ENCODE results near the gene PRSS12. TPM values are rescaled to one million over a fixed set of nuclear protein-coding genes. Genes with fewer than 3 reads are reported as not detected.
A peak's percentile ranks its signal among the peaks of the same experiment; 100 is the strongest.

The PRSS12 gene
- total RNA-seq, 4 donors from 2014 or later: 0.09 to 0.29 TPM; not detected in 2

GRCh38 chr4:118265312-118266144 lies 87.3 kb downstream of the PRSS12 start:
- no peaks in the 10 kb centered on the region for H3K9me3 ChIP-seq
- TF ChIP-seq, protein P1, sequence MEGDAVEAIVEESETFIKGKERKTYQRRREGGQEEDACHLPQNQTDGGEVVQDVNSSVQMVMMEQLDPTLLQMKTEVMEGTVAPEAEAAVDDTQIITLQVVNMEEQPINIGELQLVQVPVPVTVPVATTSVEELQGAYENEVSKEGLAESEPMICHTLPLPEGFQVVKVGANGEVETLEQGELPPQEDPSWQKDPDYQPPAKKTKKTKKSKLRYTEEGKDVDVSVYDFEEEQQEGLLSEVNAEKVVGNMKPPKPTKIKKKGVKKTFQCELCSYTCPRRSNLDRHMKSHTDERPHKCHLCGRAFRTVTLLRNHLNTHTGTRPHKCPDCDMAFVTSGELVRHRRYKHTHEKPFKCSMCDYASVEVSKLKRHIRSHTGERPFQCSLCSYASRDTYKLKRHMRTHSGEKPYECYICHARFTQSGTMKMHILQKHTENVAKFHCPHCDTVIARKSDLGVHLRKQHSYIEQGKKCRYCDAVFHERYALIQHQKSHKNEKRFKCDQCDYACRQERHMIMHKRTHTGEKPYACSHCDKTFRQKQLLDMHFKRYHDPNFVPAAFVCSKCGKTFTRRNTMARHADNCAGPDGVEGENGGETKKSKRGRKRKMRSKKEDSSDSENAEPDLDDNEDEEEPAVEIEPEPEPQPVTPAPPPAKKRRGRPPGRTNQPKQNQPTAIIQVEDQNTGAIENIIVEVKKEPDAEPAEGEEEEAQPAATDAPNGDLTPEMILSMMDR (IDR thresholded peaks at IDR 0.05 in 4 of 5, conservative IDR thresholded peaks at IDR 0.05 in 1 of 5): no peak
- TF ChIP-seq POLR2A (IDR thresholded peaks at IDR 0.05): no peak
- DNase-seq (no peak), ATAC-seq (no peak)
- H3K27me3 ChIP-seq: peaks cover 4 to 20% (median 8%) of the 10 kb centered on the region in 3 donors
- intact Hi-C loops (cut with DNase I; ENCODE audit: low total_unique reads): no loop called here
- in situ Hi-C loops (cut with MboI; ENCODE audit: low sequenced_read_pairs in 4 of 4): no loop called here
- no peaks in the 10 kb centered on the region for H3K4me1 ChIP-seq
- no peak overlapping the region for H3K27ac ChIP-seq
- H3K36me3 ChIP-seq: no peaks in the 10 kb centered on the region
- peak overlapping the region in 2 of 4 donors; percentile 35 to 36 for H3K4me3 ChIP-seq

GRCh38 chr4:118264096-118264495 lies 88.7 kb downstream of the PRSS12 start:
- no peak for TF ChIP-seq POLR2A (IDR thresholded peaks at IDR 0.05)
- TF ChIP-seq, protein P1 (IDR thresholded peaks at IDR 0.05 in 4 of 5, conservative IDR thresholded peaks at IDR 0.05 in 1 of 5): no peak
- H3K27ac ChIP-seq: no peak overlapping the region
- no peak for DNase-seq
- ATAC-seq: no peak
- no peaks in the 10 kb centered on the region for H3K36me3 ChIP-seq
- peaks cover 4 to 20% (median 8%) of the 10 kb centered on the region in 3 donors for H3K27me3 ChIP-seq
- no peaks in the 10 kb centered on the region for H3K4me1 ChIP-seq
- intact Hi-C loops (cut with DNase I; ENCODE audit: low total_unique reads): no loop called here
- no peaks in the 10 kb centered on the region for H3K9me3 ChIP-seq
- no peak overlapping the region for H3K4me3 ChIP-seq
- in situ Hi-C loops (cut with MboI; ENCODE audit: low sequenced_read_pairs in 4 of 4): no loop called here

- TF ChIP-seq, protein P1 (IDR thresholded peaks at IDR 0.05 in 4 of 5, conservative IDR thresholded peaks at IDR 0.05 in 1 of 5): no peak
- TF ChIP-seq POLR2A (IDR thresholded peaks at IDR 0.05): no peak
- DNase-seq (no peak), ATAC-seq (no peak)
- in situ Hi-C loops (cut with MboI; ENCODE audit: low sequenced_read_pairs in 4 of 4) (no loop called here), intact Hi-C loops (cut with DNase I; ENCODE audit: low total_unique reads) (no loop called here)
- H3K4me3 ChIP-seq: no peak overlapping the region
- H3K4me1 ChIP-seq: no peaks in the 10 kb centered on the region
- H3K36me3 ChIP-seq: no peaks in the 10 kb centered on the region
- H3K9me3 ChIP-seq: no peaks in the 10 kb centered on the region
- H3K27me3 ChIP-seq: peaks cover 4 to 20% (median 6%) of the 10 kb centered on the region in 3 donors
- no peak overlapping the region for H3K27ac ChIP-seq
Measured at GRCh38 chr4:118260309-118260708, 92.5 kb downstream of the PRSS12 start.

- H3K36me3 ChIP-seq: no peaks in the 10 kb centered on the region
- H3K27ac ChIP-seq: no peak overlapping the region
- in situ Hi-C loops (cut with MboI; ENCODE audit: low sequenced_read_pairs in 4 of 4) (no loop called here), intact Hi-C loops (cut with DNase I; ENCODE audit: low total_unique reads) (no loop called here)
- TF ChIP-seq, protein P1 (IDR thresholded peaks at IDR 0.05 in 4 of 5, conservative IDR thresholded peaks at IDR 0.05 in 1 of 5): no peak
- no peak for TF ChIP-seq POLR2A (IDR thresholded peaks at IDR 0.05)
- H3K9me3 ChIP-seq: no peaks in the 10 kb centered on the region
- no peaks in the 10 kb centered on the region for H3K4me1 ChIP-seq
- H3K4me3 ChIP-seq: no peak overlapping the region
- peaks cover 0 to 9% (median 0%) of the 10 kb centered on the region in 3 donors for H3K27me3 ChIP-seq
- DNase-seq (no peak), ATAC-seq (no peak)
Measured at GRCh38 chr4:118259111-118259510, 93.7 kb downstream of the PRSS12 start.
